Mesenchymal stem cell (in vitro differentiated cells and primary cell): Measurements from ENCODE around the gene HIGD1C.

Experiments used
- DNase-seq: peaks from one replicate; pipeline ENCODE4 v3.0.0-alpha.2; 2013
- H2AFZ ChIP-seq: one replicate; pipeline ENCODE4 v1.6.1; 2013; ENCODE audit warnings: low read depth, mild to moderate bottlenecking, control low read depth, inconsistent platforms, low read length, moderate library complexity
- H2AK5ac ChIP-seq: 2 replicates; pipeline ENCODE4 v1.6.1; 2013; ENCODE audit warnings: low read length, moderate library complexity, mild to moderate bottlenecking, inconsistent platforms; ENCODE audit not compliant: severe bottlenecking
- H2BK120ac ChIP-seq: one replicate; pipeline ENCODE4 v1.6.1; 2013; ENCODE audit warnings: low read depth, mild to moderate bottlenecking, inconsistent platforms, low read length, moderate library complexity
- H2BK12ac ChIP-seq, 2 experiments: one replicate each; pipeline ENCODE4 v1.6.1; 2013; ENCODE audit warnings: inconsistent platforms in 2 of 2, low read length in 2 of 2, mild to moderate bottlenecking in 2 of 2, moderate library complexity in 2 of 2, control low read depth in 1 of 2
- H2BK15ac ChIP-seq: one replicate; pipeline ENCODE4 v1.6.1; 2013; ENCODE audit warnings: mild to moderate bottlenecking, low read depth, inconsistent platforms; ENCODE audit not compliant: poor library complexity, severe bottlenecking
- H2BK5ac ChIP-seq: 2 replicates; pipeline ENCODE4 v1.6.1; 2013; ENCODE audit warnings: low read depth, mild to moderate bottlenecking, low read length, control low read depth, inconsistent platforms; ENCODE audit not compliant: poor library complexity, severe bottlenecking
- H3K14ac ChIP-seq, 2 experiments: one replicate each; pipeline ENCODE4 v1.6.1; 2013; ENCODE audit warnings: inconsistent platforms in 2 of 2, low read length in 2 of 2, control low read depth in 1 of 2, mild to moderate bottlenecking in 1 of 2, moderate library complexity in 1 of 2
- H3K18ac ChIP-seq, 2 experiments: one replicate each; pipeline ENCODE4 v1.6.1; 2013; ENCODE audit warnings: inconsistent platforms in 2 of 2, low read length in 2 of 2, control low read depth in 1 of 2, low read depth in 1 of 2, mild to moderate bottlenecking in 1 of 2
- H3K23ac ChIP-seq, 2 experiments: one replicate each; pipeline ENCODE4 v1.6.1; 2013; ENCODE audit warnings: inconsistent platforms in 2 of 2, low read length in 2 of 2, mild to moderate bottlenecking in 2 of 2, moderate library complexity in 2 of 2, control low read depth in 1 of 2
- H3K27ac ChIP-seq: 2 replicates; pipeline ENCODE4 v1.5.1; 2013; ENCODE audit warnings: mild to moderate bottlenecking, moderate library complexity, low read length, control low read depth, inconsistent platforms; ENCODE audit not compliant: poor library complexity, severe bottlenecking
- H3K27me3 ChIP-seq, 2 experiments: 2 replicates each; pipeline versions ENCODE4 v1.6.1 to v1.7.0; 2013; ENCODE audit warnings: low read length in 2 of 2, mild to moderate bottlenecking in 2 of 2, moderate library complexity in 2 of 2, control low read depth in 1 of 2, inconsistent platforms in 1 of 2; ENCODE audit not compliant: control insufficient read depth in 1 of 2, insufficient read depth in 1 of 2
- H3K36me3 ChIP-seq, 2 experiments: 2 replicates each; pipeline versions ENCODE4 v1.6.1 to v1.7.0; 2013; ENCODE audit warnings: low read length in 2 of 2, control low read depth in 1 of 2, inconsistent platforms in 1 of 2, low read depth in 1 of 2, mild to moderate bottlenecking in 1 of 2; ENCODE audit not compliant: insufficient read depth in 2 of 2, control insufficient read depth in 1 of 2
- H3K4ac ChIP-seq, 2 experiments: one replicate each; pipeline ENCODE4 v1.6.1; 2013; ENCODE audit warnings: inconsistent platforms in 2 of 2, low read length in 2 of 2, mild to moderate bottlenecking in 2 of 2, moderate library complexity in 2 of 2, control low read depth in 1 of 2, low read depth in 1 of 2
- H3K4me1 ChIP-seq: 2 replicates; pipeline ENCODE4 v1.6.1; 2013; ENCODE audit warnings: low read depth, low read length, control low read depth; ENCODE audit not compliant: control insufficient read depth, insufficient read depth
- H3K4me2 ChIP-seq: 2 replicates; pipeline ENCODE4 v1.6.1; 2013; ENCODE audit warnings: low read length, mild to moderate bottlenecking, inconsistent platforms; ENCODE audit not compliant: poor library complexity, severe bottlenecking
- H3K4me3 ChIP-seq, 2 experiments: 2 replicates each; pipeline versions ENCODE4 v1.5.1 to v1.7.0; 2013; ENCODE audit warnings: low read length in 2 of 2, mild to moderate bottlenecking in 2 of 2, control low read depth in 1 of 2, low read depth in 1 of 2; ENCODE audit not compliant: insufficient read depth in 1 of 2
- H3K79me1 ChIP-seq: replicated peaks from 2 replicates; pipeline ENCODE4 v1.6.1; 2013; ENCODE audit warnings: mild to moderate bottlenecking, control low read depth, low read length, inconsistent platforms; ENCODE audit not compliant: poor library complexity, severe bottlenecking
- H3K9ac ChIP-seq: 2 replicates; pipeline ENCODE4 v1.7.0; 2013; ENCODE audit warnings: mild to moderate bottlenecking, low read length, moderate library complexity
- H3K9me3 ChIP-seq: 2 replicates; pipeline ENCODE4 v1.7.0; 2013; ENCODE audit warnings: mild to moderate bottlenecking, low read length; ENCODE audit not compliant: control insufficient read depth
- H4K8ac ChIP-seq: one replicate; pipeline ENCODE4 v1.6.1; 2013; ENCODE audit warnings: inconsistent platforms, mild to moderate bottlenecking, low read length, moderate library complexity
- H4K91ac ChIP-seq: one replicate; pipeline ENCODE4 v1.6.1; 2013; ENCODE audit warnings: mild to moderate bottlenecking, low read length, inconsistent platforms
- WGBS: methylation state at CpG from one replicate; pipeline ENCODE4 v1.1.7; 2013; ENCODE audit warnings: mixed read lengths; 5-methylcytosine and 5-hydroxymethylcytosine counted together

The HIGD1C gene

GRCh38 chr12:50964432-50964831 is 12.1 kb downstream of the HIGD1C start:
- H3K4me2 ChIP-seq: no peak overlapping the region
- peaks cover 1% of the 10 kb centered on the region for H3K4me1 ChIP-seq
- H3K23ac ChIP-seq: no peak overlapping the region
- no peak overlapping the region for H3K9ac ChIP-seq
- H2BK5ac ChIP-seq: no peak overlapping the region
- no peak overlapping the region for H4K91ac ChIP-seq
- DNase-seq: no peak
- no CpG with 5 or more reads among the region's 1 CpG for WGBS
- H3K27me3 ChIP-seq: no peaks in the 10 kb centered on the region
- H3K4ac ChIP-seq: no peak overlapping the region
- H3K18ac ChIP-seq: no peak overlapping the region
- no peak overlapping the region for H4K8ac ChIP-seq
- H3K27ac ChIP-seq: no peak overlapping the region
- H3K14ac ChIP-seq: no peak overlapping the region
- no peak overlapping the region for H2BK120ac ChIP-seq
- no peak overlapping the region for H2BK12ac ChIP-seq
- H2BK15ac ChIP-seq: no peak overlapping the region
- H2AFZ ChIP-seq: no peak overlapping the region
- no peaks in the 10 kb centered on the region for H3K79me1 ChIP-seq
- peaks cover 16 to 24% of the 10 kb centered on the region in 2 experiments for H3K36me3 ChIP-seq
- H3K9me3 ChIP-seq: no peaks in the 10 kb centered on the region
- no peak overlapping the region for H2AK5ac ChIP-seq
- H3K4me3 ChIP-seq: no peak overlapping the region

- Histone ChIP-seq H2AFZ (no peak overlapping the region), H2BK12ac (no peak overlapping the region), H2BK120ac (no peak overlapping the region), H3K4ac (no peak overlapping the region), H2BK15ac (no peak overlapping the region), H4K91ac (no peak overlapping the region), H4K8ac (no peak overlapping the region), H3K23ac (no peak overlapping the region), H3K4me3 (no peak overlapping the region), H3K27ac (no peak overlapping the region), H2AK5ac (no peak overlapping the region), H3K4me1 (no peaks in the 10 kb centered on the region), H3K79me1 (no peaks in the 10 kb centered on the region), H3K9me3 (no peaks in the 10 kb centered on the region), H3K9ac (no peak overlapping the region), H3K14ac (no peak overlapping the region), H3K18ac (no peak overlapping the region), H2BK5ac (no peak overlapping the region), H3K4me2 (no peak overlapping the region), H3K36me3 (peaks cover 20 to 23% of the 10 kb centered on the region in 2 experiments), H3K27me3 (no peaks in the 10 kb centered on the region)
- peak; percentile 63 for DNase-seq
Measured at GRCh38 chr12:50971946-50972345, 19.6 kb downstream of the HIGD1C start.

- Histone ChIP-seq H2BK12ac (no peak overlapping the region), H3K27ac (no peak overlapping the region), H3K4me1 (no peaks in the 10 kb centered on the region), H3K4me3 (no peak overlapping the region), H3K18ac (no peak overlapping the region), H3K27me3 (no peaks in the 10 kb centered on the region), H4K91ac (no peak overlapping the region), H2AK5ac (no peak overlapping the region), H3K4ac (no peak overlapping the region), H3K4me2 (no peak overlapping the region), H3K9me3 (no peaks in the 10 kb centered on the region), H3K23ac (no peak overlapping the region), H2BK120ac (no peak overlapping the region), H4K8ac (no peak overlapping the region), H2BK15ac (no peak overlapping the region), H2BK5ac (no peak overlapping the region), H3K36me3 (peaks cover 0 to 29% of the 10 kb centered on the region in 2 experiments), H3K14ac (no peak overlapping the region), H3K9ac (no peak overlapping the region), H3K79me1 (no peaks in the 10 kb centered on the region), H2AFZ (no peak overlapping the region)
- 92% methylated on average over 5 of the region's 6 CpGs for WGBS
- no peak for DNase-seq
Measured at GRCh38 chr12:50979369-50980052, 27.2 kb downstream of the HIGD1C start.

- no peak overlapping the region for H4K8ac ChIP-seq
- H3K23ac ChIP-seq: no peak overlapping the region
- H3K27me3 ChIP-seq: no peaks in the 10 kb centered on the region
- no peak overlapping the region for H2AFZ ChIP-seq
- peaks cover 0 to 29% of the 10 kb centered on the region in 2 experiments for H3K36me3 ChIP-seq
- no peak overlapping the region for H3K14ac ChIP-seq
- DNase-seq: no peak
- 100% methylated on average over 1 of the region's 2 CpGs for WGBS
- no peaks in the 10 kb centered on the region for H3K4me1 ChIP-seq
- no peaks in the 10 kb centered on the region for H3K79me1 ChIP-seq
- no peaks in the 10 kb centered on the region for H3K9me3 ChIP-seq
- H2BK120ac ChIP-seq: no peak overlapping the region
- H2BK12ac ChIP-seq: no peak overlapping the region
- H2BK15ac ChIP-seq: no peak overlapping the region
- H3K27ac ChIP-seq: no peak overlapping the region
- H4K91ac ChIP-seq: no peak overlapping the region
- H3K9ac ChIP-seq: no peak overlapping the region
- H3K4ac ChIP-seq: no peak overlapping the region
- no peak overlapping the region for H3K4me3 ChIP-seq
- no peak overlapping the region for H3K18ac ChIP-seq
- no peak overlapping the region for H2AK5ac ChIP-seq
- no peak overlapping the region for H2BK5ac ChIP-seq
- no peak overlapping the region for H3K4me2 ChIP-seq
Measured at GRCh38 chr12:50980545-50980944, 28.2 kb downstream of the HIGD1C start.
